H9 (cell line): Measurements from ENCODE around the gene SHLD2. TPM values are rescaled to one million over a fixed set of nuclear protein-coding genes. Genes with fewer than 3 reads are reported as not detected.
A peak's percentile ranks its signal among the peaks of the same experiment; 100 is the strongest.

Experiments used
- DNase-seq: peaks from one replicate; pipeline ENCODE4 v3.0.0-alpha.2; 2017
- H2AFZ ChIP-seq: one replicate; pipeline ENCODE4 v1.6.1; 2013; ENCODE audit warnings: mild to moderate bottlenecking, low read length, control low read depth, moderate library complexity
- H2AK5ac ChIP-seq: 2 replicates; pipeline ENCODE4 v1.6.1; 2013; ENCODE audit warnings: low read length, control low read depth, mixed read lengths; ENCODE audit not compliant: insufficient read length
- H2BK120ac ChIP-seq: one replicate; pipeline ENCODE4 v1.6.1; 2013; ENCODE audit warnings: low read depth, mild to moderate bottlenecking, low read length, control low read depth, inconsistent platforms; ENCODE audit not compliant: poor library complexity, severe bottlenecking
- H2BK12ac ChIP-seq: 2 replicates; pipeline ENCODE4 v1.6.1; 2013; ENCODE audit warnings: low read length, control low read depth, mixed read lengths, low read depth; ENCODE audit not compliant: insufficient read length
- H2BK15ac ChIP-seq: 2 replicates; pipeline ENCODE4 v1.6.1; 2013; ENCODE audit warnings: low read depth, low read length, control low read depth
- H2BK20ac ChIP-seq: one replicate; pipeline ENCODE4 v1.6.1; 2013; ENCODE audit warnings: low read depth, mild to moderate bottlenecking, low read length, control low read depth, inconsistent platforms; ENCODE audit not compliant: poor library complexity, severe bottlenecking
- H2BK5ac ChIP-seq: 2 replicates; pipeline ENCODE4 v1.6.1; 2013; ENCODE audit warnings: low read length, control low read depth, mixed read lengths; ENCODE audit not compliant: insufficient read length
- H3K14ac ChIP-seq: 2 replicates; pipeline ENCODE4 v1.6.1; 2013; ENCODE audit warnings: low read length, control low read depth; ENCODE audit not compliant: insufficient read depth
- H3K18ac ChIP-seq: 2 replicates; pipeline ENCODE4 v1.6.1; 2013; ENCODE audit warnings: low read depth, mild to moderate bottlenecking, mixed read lengths, low read length, control low read depth; ENCODE audit not compliant: insufficient read length
- H3K23ac ChIP-seq: 2 replicates; pipeline ENCODE4 v1.6.1; 2013; ENCODE audit warnings: low read length, control low read depth, mixed read lengths, low read depth; ENCODE audit not compliant: insufficient read length
- H3K23me2 ChIP-seq: 2 replicates; pipeline ENCODE4 v1.6.1; 2013; ENCODE audit warnings: low read depth, mild to moderate bottlenecking, mixed read lengths, low read length, control low read depth; ENCODE audit not compliant: insufficient read length, poor library complexity, severe bottlenecking
- H3K27ac ChIP-seq: 2 replicates; pipeline ENCODE4 v1.5.1; 2013; ENCODE audit warnings: low read length, control low read depth, mixed read lengths, low read depth; ENCODE audit not compliant: insufficient read length
- H3K27me3 ChIP-seq: 2 replicates; pipeline ENCODE4 v1.6.1; 2013; ENCODE audit warnings: low read length, control low read depth, inconsistent platforms; ENCODE audit not compliant: insufficient read depth
- H3K4ac ChIP-seq: 2 replicates; pipeline ENCODE4 v1.6.1; 2013; ENCODE audit warnings: low read depth, mild to moderate bottlenecking, control low read depth, inconsistent platforms, low read length, moderate library complexity
- H3K4me1 ChIP-seq: 2 replicates; pipeline ENCODE4 v1.6.1; 2013; ENCODE audit warnings: low read length, control low read depth, inconsistent platforms; ENCODE audit not compliant: insufficient read depth
- H3K4me2 ChIP-seq: 2 replicates; pipeline ENCODE4 v1.6.1; 2013; ENCODE audit warnings: low read length, control low read depth, mixed read lengths; ENCODE audit not compliant: insufficient read length, insufficient read depth
- H3K56ac ChIP-seq: 2 replicates; pipeline ENCODE4 v1.6.1; 2013; ENCODE audit warnings: low read depth, mild to moderate bottlenecking, mixed read lengths, low read length, control low read depth; ENCODE audit not compliant: insufficient read length
- H3K79me1 ChIP-seq: 2 replicates; pipeline ENCODE4 v1.6.1; 2013; ENCODE audit warnings: low read depth, mild to moderate bottlenecking, moderate library complexity, low read length, control low read depth, inconsistent platforms; ENCODE audit not compliant: insufficient read depth, poor library complexity, severe bottlenecking
- H3K79me2 ChIP-seq: 2 replicates; pipeline ENCODE4 v1.6.1; 2013; ENCODE audit warnings: low read length, control low read depth, inconsistent platforms; ENCODE audit not compliant: insufficient read depth
- H3K9ac ChIP-seq: 2 replicates; pipeline ENCODE4 v1.6.1; 2013; ENCODE audit warnings: low read length, control low read depth, mixed read lengths; ENCODE audit not compliant: insufficient read length; ENCODE audit errors: extremely low read depth
- H3K9me3 ChIP-seq: one replicate; pipeline ENCODE4 v1.6.1; 2013; ENCODE audit warnings: low read depth, low read length, inconsistent platforms; ENCODE audit not compliant: control insufficient read depth
- H3T11ph ChIP-seq: one replicate; pipeline ENCODE4 v1.6.1; 2013; ENCODE audit warnings: mild to moderate bottlenecking, low read length, control low read depth, inconsistent platforms
- H4K20me1 ChIP-seq: one replicate; pipeline ENCODE4 v1.6.1; 2013; ENCODE audit not compliant: control insufficient read depth, insufficient read length, insufficient read depth
- H4K5ac ChIP-seq: 2 replicates; pipeline ENCODE4 v1.6.1; 2013; ENCODE audit warnings: low read depth, mild to moderate bottlenecking, mixed read lengths, low read length, control low read depth; ENCODE audit not compliant: insufficient read length
- H4K8ac ChIP-seq: replicated peaks from 2 replicates; pipeline ENCODE4 v1.6.1; 2013; ENCODE audit warnings: low read length, control low read depth, mixed read lengths, low read depth; ENCODE audit not compliant: insufficient read length
- H4K91ac ChIP-seq: 2 replicates; pipeline ENCODE4 v1.6.1; 2013; ENCODE audit warnings: low read depth, mild to moderate bottlenecking, moderate library complexity, mixed read lengths, low read length, control low read depth; ENCODE audit not compliant: insufficient read length
- H3K27ac Mint-ChIP-seq, 3 experiments: 2 replicates in 2 of 3; 3 replicates in 1 of 3; pipeline ENCODE4 v1.8.0; 2020 to 2021; ENCODE audit warnings: mixed read lengths in 3 of 3, mild to moderate bottlenecking in 1 of 3, moderate library complexity in 1 of 3
- H3K27me3 Mint-ChIP-seq: 2 replicates; pipeline ENCODE4 v1.8.0; 2021; ENCODE audit warnings: low read depth, mild to moderate bottlenecking, moderate library complexity, mixed read lengths
- H3K36me3 Mint-ChIP-seq, 3 experiments: 2 replicates in 2 of 3; 3 replicates in 1 of 3; pipeline ENCODE4 v1.8.0; 2020 to 2021; ENCODE audit warnings: low read depth in 3 of 3, mixed read lengths in 3 of 3; ENCODE audit not compliant: insufficient read depth in 1 of 3
- H3K4me1 Mint-ChIP-seq, 2 experiments: 2 replicates each; pipeline ENCODE4 v1.8.0; 2020; ENCODE audit warnings: mixed read lengths in 2 of 2
- H3K4me3 Mint-ChIP-seq, 2 experiments: 2 replicates in 1 of 2; 3 replicates in 1 of 2; pipeline ENCODE4 v1.8.0; 2020 to 2021; ENCODE audit warnings: mild to moderate bottlenecking in 2 of 2, mixed read lengths in 2 of 2, moderate library complexity in 1 of 2
- H3K9me3 Mint-ChIP-seq, 2 experiments: 2 replicates in 1 of 2; 3 replicates in 1 of 2; pipeline ENCODE4 v1.8.0; 2020; ENCODE audit warnings: mild to moderate bottlenecking in 2 of 2, mixed read lengths in 2 of 2, moderate library complexity in 1 of 2
- WGBS: extraction: QIAGEN DNeasy Blood & Tissue Kit; methylation state at CpG from one replicate; pipeline ENCODE4 v1.1.7; 2013; ENCODE audit warnings: missing lambda C conversion rate, low lambda C conversion rate, mixed read lengths; ENCODE audit not compliant: insufficient read length; ENCODE audit errors: extremely low coverage; 5-methylcytosine and 5-hydroxymethylcytosine counted together
- long read RNA-seq: library from polyadenylated mRNA; unstranded; transcript quantifications from one replicate; pipeline ENCODE4 v2.0.0, GENCODE V29; 2020
- total RNA-seq: library from RNA; stranded (reverse); gene quantifications from 2 replicates; pipeline ENCODE4 v1.2.1, GENCODE V29; 2021
- TF ChIP-seq, protein P1 (sequence below): fragments of 200-600 bp; sonication (generic); conservative IDR thresholded peaks from 3 replicates; pipeline ENCODE4 v1.8.0; 2021; ENCODE audit warnings: antibody characterized with exemption, mild to moderate bottlenecking

The SHLD2 gene, protein sequence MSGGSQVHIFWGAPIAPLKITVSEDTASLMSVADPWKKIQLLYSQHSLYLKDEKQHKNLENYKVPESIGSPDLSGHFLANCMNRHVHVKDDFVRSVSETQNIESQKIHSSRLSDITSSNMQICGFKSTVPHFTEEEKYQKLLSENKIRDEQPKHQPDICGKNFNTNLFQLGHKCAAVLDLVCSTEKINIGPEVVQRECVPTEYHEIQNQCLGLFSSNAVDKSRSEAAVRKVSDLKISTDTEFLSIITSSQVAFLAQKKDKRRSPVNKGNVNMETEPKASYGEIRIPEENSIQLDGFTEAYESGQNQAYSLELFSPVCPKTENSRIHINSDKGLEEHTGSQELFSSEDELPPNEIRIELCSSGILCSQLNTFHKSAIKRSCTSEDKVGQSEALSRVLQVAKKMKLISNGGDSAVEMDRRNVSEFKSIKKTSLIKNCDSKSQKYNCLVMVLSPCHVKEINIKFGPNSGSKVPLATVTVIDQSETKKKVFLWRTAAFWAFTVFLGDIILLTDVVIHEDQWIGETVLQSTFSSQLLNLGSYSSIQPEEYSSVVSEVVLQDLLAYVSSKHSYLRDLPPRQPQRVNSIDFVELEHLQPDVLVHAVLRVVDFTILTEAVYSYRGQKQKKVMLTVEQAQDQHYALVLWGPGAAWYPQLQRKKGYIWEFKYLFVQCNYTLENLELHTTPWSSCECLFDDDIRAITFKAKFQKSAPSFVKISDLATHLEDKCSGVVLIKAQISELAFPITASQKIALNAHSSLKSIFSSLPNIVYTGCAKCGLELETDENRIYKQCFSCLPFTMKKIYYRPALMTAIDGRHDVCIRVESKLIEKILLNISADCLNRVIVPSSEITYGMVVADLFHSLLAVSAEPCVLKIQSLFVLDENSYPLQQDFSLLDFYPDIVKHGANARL
- 25.9 and 27.8 TPM in 2 replicates for total RNA-seq
- long read RNA-seq, transcript SHLD2-201 (9 exons, 3,402 nt): minor isoform, 21 of 108 reads
- long read RNA-seq, transcript SHLD2-202 (10 exons, 3,614 nt): major isoform, 40 of 108 reads
- long read RNA-seq, partial matches to known transcripts: 15 of 108 reads
- long read RNA-seq, other reads (novel, unspliced or antisense): 32 of 108 reads

DNA sequence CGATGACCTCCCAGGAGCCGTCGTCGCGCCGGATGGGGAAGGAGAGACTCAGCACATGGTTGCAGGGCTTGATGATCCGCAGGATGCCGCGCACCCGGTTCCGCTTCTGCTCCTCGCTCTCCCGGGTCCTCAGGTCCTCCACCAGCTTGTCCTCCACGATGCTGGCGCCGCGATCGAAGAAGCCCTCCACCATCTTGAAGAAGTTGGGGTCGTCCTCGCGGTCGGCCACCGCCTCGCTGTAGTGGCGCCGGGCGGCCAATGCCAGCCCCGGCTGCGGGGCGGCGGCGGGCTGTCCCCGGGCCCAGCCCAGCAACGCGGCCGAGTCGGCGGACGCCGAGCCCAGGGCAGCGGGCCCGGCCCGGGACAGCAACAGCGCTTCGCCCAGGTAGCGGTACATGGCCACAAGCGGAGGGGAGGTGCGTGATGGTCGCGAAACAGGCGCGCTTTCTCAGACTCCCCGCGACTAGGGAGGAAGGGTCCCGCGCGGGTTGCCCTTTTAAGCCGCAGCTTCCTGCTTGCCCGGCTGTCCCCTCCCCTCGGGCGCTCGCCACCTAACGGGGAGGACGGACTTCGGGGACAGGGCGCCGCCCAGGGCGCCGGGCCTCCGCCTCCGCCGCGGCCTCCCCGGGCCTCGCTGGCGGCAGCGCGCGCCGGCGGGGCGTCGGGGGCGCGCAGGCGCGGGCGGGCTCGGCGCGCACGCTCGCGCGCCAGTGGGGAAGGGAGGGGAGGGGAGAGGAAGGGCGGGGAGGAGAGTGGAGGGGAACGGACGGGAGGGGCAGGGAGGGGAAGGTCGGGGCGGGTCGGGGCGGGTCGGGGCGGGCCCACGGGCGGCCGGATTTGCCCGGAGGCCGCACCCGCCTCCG lies at the start of gene SHLD2, which contains the start of gene GLUD1:
Gene SHLD2, plus strand, starts transcription at position 834 of the 863 bp plus-strand sequence. CDS start 56,149 bp downstream, outside the sequence.
Gene GLUD1, minus strand, starts transcription at position 471 of the 863 bp plus-strand sequence. Its CDS starts 74 bp downstream, at position 397.
- no peak within 1 kb of the TSS for H2AFZ ChIP-seq
- no CpG with 5 or more reads among the region's 111 CpGs for WGBS

More for the DNA sequence above, at the start of gene SHLD2, which contains the start of gene GLUD1:
- peak within 1 kb of the TSS; percentile 88 to 97 (median 97) for H3K27ac Mint-ChIP-seq
- H2BK20ac ChIP-seq: no peak within 1 kb of the TSS
- H3K18ac ChIP-seq: peak within 1 kb of the TSS; percentile 84
- peaks cover 4 to 18% (median 14%) of the 10 kb centered on the region in 3 experiments; a peak in 5 of 7 replicates for H3K36me3 Mint-ChIP-seq
- H3K9ac ChIP-seq: peak within 1 kb of the TSS; percentile 61
- no peak within 1 kb of the TSS for H2AK5ac ChIP-seq
- H3K9me3 Mint-ChIP-seq: peaks cover 0 to 3% of the 10 kb centered on the region in 2 experiments; a peak in 1 of 5 replicates
- no peak within 1 kb of the TSS for H2BK5ac ChIP-seq
- H3K4me2 ChIP-seq: peak within 1 kb of the TSS; percentile 89
- H4K91ac ChIP-seq: no peak within 1 kb of the TSS
- no peaks in the 10 kb centered on the region for H3K79me1 ChIP-seq
- peak; percentile 94 for DNase-seq
- H3T11ph ChIP-seq: no peak within 1 kb of the TSS
- H3K23me2 ChIP-seq: peaks cover 6% of the 10 kb centered on the region
- H3K9me3 ChIP-seq: no peaks in the 10 kb centered on the region
- H2BK120ac ChIP-seq: no peak within 1 kb of the TSS
- H3K23ac ChIP-seq: no peak within 1 kb of the TSS
- H3K27me3 Mint-ChIP-seq: no peaks in the 10 kb centered on the region
- peak within 1 kb of the TSS; percentile 50 for H3K14ac ChIP-seq
- no peaks in the 10 kb centered on the region for H3K4me1 ChIP-seq
- H3K4me1 Mint-ChIP-seq: peaks cover 34 to 36% of the 10 kb centered on the region in 2 experiments
- no peak within 1 kb of the TSS for H3K56ac ChIP-seq
- no peak within 1 kb of the TSS for H2BK15ac ChIP-seq
- H3K4me3 Mint-ChIP-seq: peak within 1 kb of the TSS; percentile 91 to 96
- H3K27ac ChIP-seq: no peak within 1 kb of the TSS
- H2BK12ac ChIP-seq: no peak within 1 kb of the TSS
- no peak within 1 kb of the TSS for H4K5ac ChIP-seq
- no peaks in the 10 kb centered on the region for H4K20me1 ChIP-seq
- peaks cover 9% of the 10 kb centered on the region; the same call in 1 of the 2 replicates for H3K79me2 ChIP-seq
- no peaks in the 10 kb centered on the region for H3K27me3 ChIP-seq
- no peak within 1 kb of the TSS for H4K8ac ChIP-seq
- TF ChIP-seq, protein P1, sequence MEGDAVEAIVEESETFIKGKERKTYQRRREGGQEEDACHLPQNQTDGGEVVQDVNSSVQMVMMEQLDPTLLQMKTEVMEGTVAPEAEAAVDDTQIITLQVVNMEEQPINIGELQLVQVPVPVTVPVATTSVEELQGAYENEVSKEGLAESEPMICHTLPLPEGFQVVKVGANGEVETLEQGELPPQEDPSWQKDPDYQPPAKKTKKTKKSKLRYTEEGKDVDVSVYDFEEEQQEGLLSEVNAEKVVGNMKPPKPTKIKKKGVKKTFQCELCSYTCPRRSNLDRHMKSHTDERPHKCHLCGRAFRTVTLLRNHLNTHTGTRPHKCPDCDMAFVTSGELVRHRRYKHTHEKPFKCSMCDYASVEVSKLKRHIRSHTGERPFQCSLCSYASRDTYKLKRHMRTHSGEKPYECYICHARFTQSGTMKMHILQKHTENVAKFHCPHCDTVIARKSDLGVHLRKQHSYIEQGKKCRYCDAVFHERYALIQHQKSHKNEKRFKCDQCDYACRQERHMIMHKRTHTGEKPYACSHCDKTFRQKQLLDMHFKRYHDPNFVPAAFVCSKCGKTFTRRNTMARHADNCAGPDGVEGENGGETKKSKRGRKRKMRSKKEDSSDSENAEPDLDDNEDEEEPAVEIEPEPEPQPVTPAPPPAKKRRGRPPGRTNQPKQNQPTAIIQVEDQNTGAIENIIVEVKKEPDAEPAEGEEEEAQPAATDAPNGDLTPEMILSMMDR: no peak; the same call in 2 of the 3 replicates
- no peak within 1 kb of the TSS for H3K4ac ChIP-seq
